ENCODE data around the gene STXBP3. TPM values are rescaled to one million over a fixed set of nuclear protein-coding genes. Genes with fewer than 3 reads are reported as not detected.
A peak's percentile ranks its signal among the peaks of the same experiment; 100 is the strongest.

STXBP3 gene
- total and polyA plus RNA-seq, 8 donors: 44.4 to 60.2 (median 50.4) TPM

- ATAC-seq: no peak
- no peak for TF ChIP-seq CTCF (IDR thresholded peaks at IDR 0.05)
- DNase-seq: no peak
These were observed 14.1 kb upstream of the STXBP3 start for GRCh38 chr1:108732398-108732797.

GRCh38 chr1:108734171-108734865, 12.2 kb upstream of the STXBP3 start:
- no peak for DNase-seq
- intact Hi-C loops (cut with DNase I): no loop called here
- no peak for TF ChIP-seq CTCF (IDR thresholded peaks at IDR 0.05)
- no peak overlapping the region for H3K4me3 ChIP-seq
- no peak overlapping the region for H3K27ac ChIP-seq
- no peaks in the 10 kb centered on the region for H3K9me3 ChIP-seq
- ATAC-seq: no peak
- no peaks in the 10 kb centered on the region for H3K36me3 ChIP-seq
- peaks cover 0 to 4% of the 10 kb centered on the region in 2 donors for H3K27me3 ChIP-seq
- no peaks in the 10 kb centered on the region for H3K4me1 ChIP-seq

More at GRCh38 chr1:108732398-108732797, 14.1 kb upstream of the STXBP3 start:
- Histone ChIP-seq H3K36me3 (no peaks in the 10 kb centered on the region), H3K27me3 (peaks cover 0 to 4% of the 10 kb centered on the region in 2 donors), H3K9me3 (no peaks in the 10 kb centered on the region), H3K27ac (no peak overlapping the region), H3K4me3 (no peak overlapping the region), H3K4me1 (no peaks in the 10 kb centered on the region)
- intact Hi-C loops (cut with DNase I): no loop called here

GRCh38 chr1:108742253-108742652, 4.2 kb upstream of the STXBP3 start:
- Histone ChIP-seq H3K4me3 (no peak overlapping the region), H3K36me3 (no peaks in the 10 kb centered on the region), H3K27me3 (no peaks in the 10 kb centered on the region), H3K4me1 (no peaks in the 10 kb centered on the region), H3K27ac (no peak overlapping the region), H3K9me3 (no peaks in the 10 kb centered on the region)
- ATAC-seq (no peak), DNase-seq (no peak)
- intact Hi-C loops (cut with DNase I): no loop called here
- TF ChIP-seq CTCF (IDR thresholded peaks at IDR 0.05): no peak

- intact Hi-C loops (cut with DNase I): no loop called here
- H3K4me3 ChIP-seq: peak overlapping the region in 1 of 2 donors; percentile 77
- H3K27ac ChIP-seq: peak overlapping the region; percentile 97 to 98
These were observed 493 bp upstream of the STXBP3 start for GRCh38 chr1:108745980-108746381.

More at GRCh38 chr1:108745980-108746381, 493 bp upstream of the STXBP3 start:
- TF ChIP-seq CTCF (IDR thresholded peaks at IDR 0.05): no peak
- DNase-seq: no peak
- Histone ChIP-seq H3K36me3 (no peaks in the 10 kb centered on the region), H3K27me3 (no peaks in the 10 kb centered on the region), H3K4me1 (peaks cover 10 to 19% of the 10 kb centered on the region in 2 donors), H3K9me3 (no peaks in the 10 kb centered on the region)
- no peak for ATAC-seq
